Measurements from ENCODE around the gene BTBD16.

- TF ChIP-seq POLR2A (IDR thresholded peaks at IDR 0.05): no peak
- TF ChIP-seq CTCF (IDR thresholded peaks at IDR 0.05): no peak
- no peak for TF ChIP-seq POLR2AphosphoS5 (IDR thresholded peaks at IDR 0.05; ENCODE audit: insufficient read depth in 1 of 2, low read depth in 1 of 2)
Observed at GRCh38 chr10:122299423-122300075, 28.5 kb downstream of the BTBD16 start.
